ENCODE results near the gene FAHD1.

Gene FAHD1

DNA sequence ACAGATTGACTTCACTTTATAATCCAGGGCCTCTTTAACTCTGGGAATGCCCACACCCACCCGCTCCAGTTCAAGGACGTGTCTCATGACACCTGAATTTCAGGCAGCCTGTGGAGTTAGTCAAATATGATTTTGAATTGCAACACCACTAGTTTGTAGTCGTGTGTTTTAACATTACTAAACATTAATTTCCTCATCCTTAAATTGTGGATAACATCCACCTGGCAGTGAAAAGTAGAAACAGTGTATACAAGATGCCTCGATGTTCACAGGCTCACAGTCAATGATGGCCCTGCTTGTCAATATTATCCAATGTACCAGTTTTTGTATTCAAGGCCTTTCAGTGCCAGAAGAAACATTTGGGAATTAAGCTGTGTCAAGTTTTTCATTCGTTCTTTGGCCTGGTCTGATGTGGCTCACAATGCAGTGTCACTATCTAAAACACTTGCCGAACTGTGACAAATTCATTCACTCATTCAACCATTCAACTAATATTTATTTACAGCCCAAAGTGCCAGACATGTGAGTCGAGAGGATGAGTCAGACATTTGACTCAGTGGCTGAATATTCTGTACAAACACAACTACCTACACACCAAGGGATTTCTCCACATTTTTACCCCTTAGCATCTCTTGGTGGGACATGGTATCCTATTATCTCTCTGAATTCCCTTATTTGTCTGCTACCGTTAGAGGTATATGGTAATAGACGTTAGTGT, 43.5 kb downstream of the FAHD1 start (continued):
- TF ChIP-seq ZNF660 (tag by site-specific recombination; IDR thresholded peaks at IDR 0.05) (peak; percentile 96), ZNF292 (tag by site-specific recombination; IDR thresholded peaks at IDR 0.05; ENCODE audit: borderline replicate concordance, low read depth) (no peak), PRDM2 (tag by site-specific recombination; IDR thresholded peaks at IDR 0.05; ENCODE audit: borderline replicate concordance) (no peak), ZNF548 (tag by site-specific recombination; IDR thresholded peaks at IDR 0.05) (no peak), ZNF155 (tag by site-specific recombination; IDR thresholded peaks at IDR 0.05) (no peak), ZNF221 (tag by site-specific recombination; IDR thresholded peaks at IDR 0.05; ENCODE audit: borderline replicate concordance) (no peak), KLF9 (tag by site-specific recombination; IDR thresholded peaks at IDR 0.05; ENCODE audit: low read depth) (no peak), ZNF610 (tag by site-specific recombination; IDR thresholded peaks at IDR 0.05; ENCODE audit: borderline replicate concordance) (no peak), ZNF623 (tag by site-specific recombination; IDR thresholded peaks at IDR 0.05) (no peak), MEIS1 (CRISPR knock-in tag; IDR thresholded peaks at IDR 0.05; ENCODE audit: borderline replicate concordance) (no peak), GLI4 (tag by site-specific recombination; IDR thresholded peaks at IDR 0.05) (no peak), ZNF473 (tag by site-specific recombination; IDR thresholded peaks at IDR 0.05) (no peak), ZNF776 (tag by site-specific recombination; IDR thresholded peaks at IDR 0.05; ENCODE audit: borderline replicate concordance) (no peak), ZNF48 (tag by site-specific recombination; IDR thresholded peaks at IDR 0.05) (no peak), ZNF785 (tag by site-specific recombination; IDR thresholded peaks at IDR 0.05) (no peak), ELK4 (IDR thresholded peaks at IDR 0.05; ENCODE audit: borderline replicate concordance, low read depth, low read length) (no peak), EGR2 (tag by site-specific recombination; IDR thresholded peaks at IDR 0.05; ENCODE audit: low read depth) (no peak), ZNF404 (tag by site-specific recombination; IDR thresholded peaks at IDR 0.05) (no peak), ZNF311 (tag by site-specific recombination; IDR thresholded peaks at IDR 0.05; ENCODE audit: borderline replicate concordance) (no peak), SALL2 (tag by site-specific recombination; IDR thresholded peaks at IDR 0.05; ENCODE audit: borderline replicate concordance) (no peak), ZNF423 (tag by site-specific recombination; IDR thresholded peaks at IDR 0.05) (no peak)
- TF ChIP-seq, protein P1, sequence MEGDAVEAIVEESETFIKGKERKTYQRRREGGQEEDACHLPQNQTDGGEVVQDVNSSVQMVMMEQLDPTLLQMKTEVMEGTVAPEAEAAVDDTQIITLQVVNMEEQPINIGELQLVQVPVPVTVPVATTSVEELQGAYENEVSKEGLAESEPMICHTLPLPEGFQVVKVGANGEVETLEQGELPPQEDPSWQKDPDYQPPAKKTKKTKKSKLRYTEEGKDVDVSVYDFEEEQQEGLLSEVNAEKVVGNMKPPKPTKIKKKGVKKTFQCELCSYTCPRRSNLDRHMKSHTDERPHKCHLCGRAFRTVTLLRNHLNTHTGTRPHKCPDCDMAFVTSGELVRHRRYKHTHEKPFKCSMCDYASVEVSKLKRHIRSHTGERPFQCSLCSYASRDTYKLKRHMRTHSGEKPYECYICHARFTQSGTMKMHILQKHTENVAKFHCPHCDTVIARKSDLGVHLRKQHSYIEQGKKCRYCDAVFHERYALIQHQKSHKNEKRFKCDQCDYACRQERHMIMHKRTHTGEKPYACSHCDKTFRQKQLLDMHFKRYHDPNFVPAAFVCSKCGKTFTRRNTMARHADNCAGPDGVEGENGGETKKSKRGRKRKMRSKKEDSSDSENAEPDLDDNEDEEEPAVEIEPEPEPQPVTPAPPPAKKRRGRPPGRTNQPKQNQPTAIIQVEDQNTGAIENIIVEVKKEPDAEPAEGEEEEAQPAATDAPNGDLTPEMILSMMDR (tag by site-specific recombination; IDR thresholded peaks at IDR 0.05) = no peak
- TF ChIP-seq, protein P2, sequence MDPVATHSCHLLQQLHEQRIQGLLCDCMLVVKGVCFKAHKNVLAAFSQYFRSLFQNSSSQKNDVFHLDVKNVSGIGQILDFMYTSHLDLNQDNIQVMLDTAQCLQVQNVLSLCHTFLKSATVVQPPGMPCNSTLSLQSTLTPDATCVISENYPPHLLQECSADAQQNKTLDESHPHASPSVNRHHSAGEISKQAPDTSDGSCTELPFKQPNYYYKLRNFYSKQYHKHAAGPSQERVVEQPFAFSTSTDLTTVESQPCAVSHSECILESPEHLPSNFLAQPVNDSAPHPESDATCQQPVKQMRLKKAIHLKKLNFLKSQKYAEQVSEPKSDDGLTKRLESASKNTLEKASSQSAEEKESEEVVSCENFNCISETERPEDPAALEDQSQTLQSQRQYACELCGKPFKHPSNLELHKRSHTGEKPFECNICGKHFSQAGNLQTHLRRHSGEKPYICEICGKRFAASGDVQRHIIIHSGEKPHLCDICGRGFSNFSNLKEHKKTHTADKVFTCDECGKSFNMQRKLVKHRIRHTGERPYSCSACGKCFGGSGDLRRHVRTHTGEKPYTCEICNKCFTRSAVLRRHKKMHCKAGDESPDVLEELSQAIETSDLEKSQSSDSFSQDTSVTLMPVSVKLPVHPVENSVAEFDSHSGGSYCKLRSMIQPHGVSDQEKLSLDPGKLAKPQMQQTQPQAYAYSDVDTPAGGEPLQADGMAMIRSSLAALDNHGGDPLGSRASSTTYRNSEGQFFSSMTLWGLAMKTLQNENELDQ (tag by site-specific recombination; IDR thresholded peaks at IDR 0.05; ENCODE audit: low read depth) = no peak
- TF ChIP-seq, protein P3, sequence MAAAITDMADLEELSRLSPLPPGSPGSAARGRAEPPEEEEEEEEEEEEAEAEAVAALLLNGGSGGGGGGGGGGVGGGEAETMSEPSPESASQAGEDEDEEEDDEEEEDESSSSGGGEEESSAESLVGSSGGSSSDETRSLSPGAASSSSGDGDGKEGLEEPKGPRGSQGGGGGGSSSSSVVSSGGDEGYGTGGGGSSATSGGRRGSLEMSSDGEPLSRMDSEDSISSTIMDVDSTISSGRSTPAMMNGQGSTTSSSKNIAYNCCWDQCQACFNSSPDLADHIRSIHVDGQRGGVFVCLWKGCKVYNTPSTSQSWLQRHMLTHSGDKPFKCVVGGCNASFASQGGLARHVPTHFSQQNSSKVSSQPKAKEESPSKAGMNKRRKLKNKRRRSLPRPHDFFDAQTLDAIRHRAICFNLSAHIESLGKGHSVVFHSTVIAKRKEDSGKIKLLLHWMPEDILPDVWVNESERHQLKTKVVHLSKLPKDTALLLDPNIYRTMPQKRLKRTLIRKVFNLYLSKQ (tag by site-specific recombination; IDR thresholded peaks at IDR 0.05; ENCODE audit: borderline replicate concordance) = no peak
- TF ChIP-seq, protein P4, sequence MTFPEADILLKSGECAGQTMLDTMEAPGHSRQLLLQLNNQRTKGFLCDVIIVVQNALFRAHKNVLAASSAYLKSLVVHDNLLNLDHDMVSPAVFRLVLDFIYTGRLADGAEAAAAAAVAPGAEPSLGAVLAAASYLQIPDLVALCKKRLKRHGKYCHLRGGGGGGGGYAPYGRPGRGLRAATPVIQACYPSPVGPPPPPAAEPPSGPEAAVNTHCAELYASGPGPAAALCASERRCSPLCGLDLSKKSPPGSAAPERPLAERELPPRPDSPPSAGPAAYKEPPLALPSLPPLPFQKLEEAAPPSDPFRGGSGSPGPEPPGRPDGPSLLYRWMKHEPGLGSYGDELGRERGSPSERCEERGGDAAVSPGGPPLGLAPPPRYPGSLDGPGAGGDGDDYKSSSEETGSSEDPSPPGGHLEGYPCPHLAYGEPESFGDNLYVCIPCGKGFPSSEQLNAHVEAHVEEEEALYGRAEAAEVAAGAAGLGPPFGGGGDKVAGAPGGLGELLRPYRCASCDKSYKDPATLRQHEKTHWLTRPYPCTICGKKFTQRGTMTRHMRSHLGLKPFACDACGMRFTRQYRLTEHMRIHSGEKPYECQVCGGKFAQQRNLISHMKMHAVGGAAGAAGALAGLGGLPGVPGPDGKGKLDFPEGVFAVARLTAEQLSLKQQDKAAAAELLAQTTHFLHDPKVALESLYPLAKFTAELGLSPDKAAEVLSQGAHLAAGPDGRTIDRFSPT (tag by site-specific recombination; IDR thresholded peaks at IDR 0.05) = no peak
